Measurements from ENCODE around the gene DUXB. TPM values are rescaled to one million over a fixed set of nuclear protein-coding genes. Genes with fewer than 3 reads are reported as not detected.

Gene DUXB
- total RNA-seq, 2 donors from 2014 or later: not detected

Other genes with a start within 250 kb of the DUXB start
- gene TMEM170A, start 236.8 kb downstream of the DUXB start, total RNA-seq: 10 to 100 TPM; 21.8 to 33.5 TPM
- not detected for gene CHST6, start 206.0 kb downstream of the DUXB start, total RNA-seq
- under 1 TPM; 0.10 to 0.18 TPM for gene CHST5, start 165.4 kb downstream of the DUXB start, total RNA-seq
- gene TMEM231, start 145.2 kb downstream of the DUXB start, total RNA-seq: 1 to 10 TPM; 2.8 to 6.0 TPM
- 10 to 100 TPM; 56.0 to 82.3 TPM for gene GABARAPL2, start 135.1 kb downstream of the DUXB start, total RNA-seq
- 10 to 100 TPM; 39.0 to 44.8 TPM for gene ADAT1, start 78.2 kb downstream of the DUXB start, total RNA-seq
- 100 to 1,000 TPM; 236 to 265 TPM for gene KARS1, start 53.8 kb downstream of the DUXB start, total RNA-seq
- 10 to 100 TPM; 54.9 to 89.9 TPM for gene TERF2IP, start 53.7 kb downstream of the DUXB start, total RNA-seq
- gene CPHXL2, start 24.5 kb downstream of the DUXB start, total RNA-seq: not detected
- not detected for gene CPHXL, start 25.0 kb upstream of the DUXB start, total RNA-seq